Nephron (organoid): ENCODE data around the gene CST7.

Experiments used
- H3K27ac Mint-ChIP-seq, 3 experiments: 2 replicates each; pipeline ENCODE4 v1.8.0; 2020; ENCODE audit warnings: mixed read lengths in 3 of 3, mild to moderate bottlenecking in 2 of 3, moderate library complexity in 1 of 3
- H3K27me3 Mint-ChIP-seq: 2 replicates; pipeline ENCODE4 v1.8.0; 2021; ENCODE audit warnings: low read depth, mild to moderate bottlenecking, moderate library complexity, mixed read lengths
- H3K36me3 Mint-ChIP-seq: 2 replicates; pipeline ENCODE4 v1.8.0; 2020; ENCODE audit warnings: low read depth, mixed read lengths
- H3K4me1 Mint-ChIP-seq: 2 replicates; pipeline ENCODE4 v1.8.0; 2020; ENCODE audit warnings: mixed read lengths
- H3K4me3 Mint-ChIP-seq, 3 experiments: 2 replicates each; pipeline ENCODE4 v1.8.0; 2020; ENCODE audit warnings: mild to moderate bottlenecking in 3 of 3, mixed read lengths in 3 of 3, moderate library complexity in 2 of 3
- H3K9me3 Mint-ChIP-seq: 2 replicates; pipeline ENCODE4 v1.8.0; 2020; ENCODE audit warnings: mixed read lengths
- TF ChIP-seq, protein P1 (sequence below), 3 experiments: fragments of 200-600 bp; sonication (generic); IDR thresholded peaks; one replicate each; pipeline ENCODE4 v1.5.0; 2021; ENCODE audit warnings: antibody characterized with exemption in 3 of 3; ENCODE audit not compliant: unreplicated experiment in 3 of 3

Gene CST7

GRCh38 chr20:24915440-24915839, 33.6 kb upstream of the CST7 start:
- Mint-ChIP-seq H3K9me3 (no peaks in the 10 kb centered on the region), H3K4me1 (peaks cover 26% of the 10 kb centered on the region), H3K27ac (no peak overlapping the region), H3K36me3 (no peaks in the 10 kb centered on the region), H3K4me3 (no peak overlapping the region), H3K27me3 (peaks cover 25% of the 10 kb centered on the region)
- TF ChIP-seq, protein P1, sequence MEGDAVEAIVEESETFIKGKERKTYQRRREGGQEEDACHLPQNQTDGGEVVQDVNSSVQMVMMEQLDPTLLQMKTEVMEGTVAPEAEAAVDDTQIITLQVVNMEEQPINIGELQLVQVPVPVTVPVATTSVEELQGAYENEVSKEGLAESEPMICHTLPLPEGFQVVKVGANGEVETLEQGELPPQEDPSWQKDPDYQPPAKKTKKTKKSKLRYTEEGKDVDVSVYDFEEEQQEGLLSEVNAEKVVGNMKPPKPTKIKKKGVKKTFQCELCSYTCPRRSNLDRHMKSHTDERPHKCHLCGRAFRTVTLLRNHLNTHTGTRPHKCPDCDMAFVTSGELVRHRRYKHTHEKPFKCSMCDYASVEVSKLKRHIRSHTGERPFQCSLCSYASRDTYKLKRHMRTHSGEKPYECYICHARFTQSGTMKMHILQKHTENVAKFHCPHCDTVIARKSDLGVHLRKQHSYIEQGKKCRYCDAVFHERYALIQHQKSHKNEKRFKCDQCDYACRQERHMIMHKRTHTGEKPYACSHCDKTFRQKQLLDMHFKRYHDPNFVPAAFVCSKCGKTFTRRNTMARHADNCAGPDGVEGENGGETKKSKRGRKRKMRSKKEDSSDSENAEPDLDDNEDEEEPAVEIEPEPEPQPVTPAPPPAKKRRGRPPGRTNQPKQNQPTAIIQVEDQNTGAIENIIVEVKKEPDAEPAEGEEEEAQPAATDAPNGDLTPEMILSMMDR (IDR thresholded peaks at IDR 0.05; ENCODE audit: unreplicated experiment in 3 of 3), result no peak

GRCh38 chr20:24915892-24916291, 33.2 kb upstream of the CST7 start:
- no peak overlapping the region for H3K27ac Mint-ChIP-seq
- peaks cover 29% of the 10 kb centered on the region for H3K4me1 Mint-ChIP-seq
- peaks cover 25% of the 10 kb centered on the region for H3K27me3 Mint-ChIP-seq
- peaks cover 1% of the 10 kb centered on the region for H3K36me3 Mint-ChIP-seq
- TF ChIP-seq, protein P1 (IDR thresholded peaks at IDR 0.05; ENCODE audit: unreplicated experiment in 3 of 3), result no peak
- peaks cover 2% of the 10 kb centered on the region for H3K9me3 Mint-ChIP-seq
- no peak overlapping the region for H3K4me3 Mint-ChIP-seq

GRCh38 chr20:24916412-24916811, 32.7 kb upstream of the CST7 start:
- H3K27me3 Mint-ChIP-seq, result peaks cover 25% of the 10 kb centered on the region

GRCh38 chr20:24917056-24917455, 32.0 kb upstream of the CST7 start:
- H3K27ac Mint-ChIP-seq, result no peak overlapping the region
- peaks cover 32% of the 10 kb centered on the region for H3K4me1 Mint-ChIP-seq
- H3K4me3 Mint-ChIP-seq, result no peak overlapping the region
- peaks cover 25% of the 10 kb centered on the region for H3K27me3 Mint-ChIP-seq
- H3K36me3 Mint-ChIP-seq, result peaks cover 5% of the 10 kb centered on the region
- TF ChIP-seq, protein P1 (IDR thresholded peaks at IDR 0.05; ENCODE audit: unreplicated experiment in 3 of 3), result no peak
- H3K9me3 Mint-ChIP-seq, result peaks cover 8% of the 10 kb centered on the region

More at GRCh38 chr20:24916412-24916811, 32.7 kb upstream of the CST7 start:
- Mint-ChIP-seq H3K27ac (no peak overlapping the region), H3K4me3 (no peak overlapping the region), H3K9me3 (peaks cover 7% of the 10 kb centered on the region), H3K4me1 (peaks cover 32% of the 10 kb centered on the region), H3K36me3 (peaks cover 5% of the 10 kb centered on the region)
- TF ChIP-seq, protein P1 (IDR thresholded peaks at IDR 0.05; ENCODE audit: unreplicated experiment in 3 of 3), result no peak

DNA sequence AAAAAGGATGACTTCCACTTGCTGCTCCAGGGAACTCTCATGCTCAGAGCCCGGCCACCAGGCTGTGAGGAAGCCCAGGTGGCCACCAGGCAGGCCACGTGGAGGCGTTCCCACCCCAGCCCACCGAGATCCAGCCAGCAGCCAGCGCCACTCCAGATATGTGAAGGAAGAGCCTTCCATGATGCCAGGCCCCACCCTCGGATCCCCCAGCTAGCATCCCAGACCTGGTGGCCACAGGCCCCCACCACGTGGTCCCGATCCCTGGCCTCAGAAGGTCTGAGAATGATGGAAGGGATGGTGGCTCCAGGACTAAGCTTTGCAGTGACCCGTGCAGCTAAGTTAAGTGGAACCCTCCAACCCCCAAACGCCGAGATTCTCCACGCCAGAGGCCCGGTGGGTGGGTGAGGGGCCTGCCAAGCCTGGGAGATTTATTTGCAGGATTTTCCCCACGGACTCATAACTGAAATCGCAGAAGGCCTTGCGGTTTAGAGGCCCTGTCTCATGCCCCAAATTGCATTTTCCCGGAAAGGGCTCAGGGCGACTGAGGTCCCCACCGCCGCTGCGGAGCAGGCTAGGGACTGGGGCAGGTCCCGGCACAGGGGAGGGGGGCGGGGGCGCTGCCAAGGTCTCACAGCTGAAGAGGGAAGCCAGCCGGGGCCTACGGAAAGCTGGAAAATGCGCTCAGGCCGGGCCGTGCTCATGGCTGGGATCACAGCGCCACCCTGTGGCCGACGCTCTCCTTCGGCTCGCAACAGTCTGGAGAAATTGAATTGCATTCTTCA, 31.1 kb upstream of the CST7 start:
- peak overlapping the region in 2 of 3 experiments; percentile 1 to 23 for H3K4me3 Mint-ChIP-seq
- peaks cover 32% of the 10 kb centered on the region for H3K4me1 Mint-ChIP-seq
- H3K36me3 Mint-ChIP-seq, result peaks cover 5% of the 10 kb centered on the region
- H3K27ac Mint-ChIP-seq, result peak overlapping the region in 2 of 3 experiments; percentile 6 to 13
- H3K27me3 Mint-ChIP-seq, result peaks cover 24% of the 10 kb centered on the region
- peaks cover 8% of the 10 kb centered on the region for H3K9me3 Mint-ChIP-seq
- TF ChIP-seq, protein P1 (IDR thresholded peaks at IDR 0.05; ENCODE audit: unreplicated experiment in 3 of 3), result peak; percentile 89 to 93 (median 89)
